Measurements from ENCODE around the gene MCM10. TPM values are rescaled to one million over a fixed set of nuclear protein-coding genes. Genes with fewer than 3 reads are reported as not detected.

MCM10 gene
- total and polyA plus RNA-seq, 9 of the 15 experiments (the other 6 are each of a cell fraction or from before 2014, with no cell fraction given) = 10.4 to 68.1 (median 48.0) TPM

GRCh38 chr10:13167568-13167967, 6.2 kb downstream of the MCM10 start:
- POLR2A ChIA-PET = no interaction called here

More at GRCh38 chr10:13167568-13167967, 6.2 kb downstream of the MCM10 start:
- Histone ChIP-seq H3K27me3 (ENCODE audit: control insufficient read depth in 2 of 2, insufficient read depth in 2 of 2, low read length in 2 of 2) (no peaks in the 10 kb centered on the region), H3K4me1 (replicated peaks in 1 of 2; ENCODE audit: control insufficient read depth in 2 of 2, insufficient read depth in 2 of 2, low read length in 2 of 2) (peaks cover 0 to 5% of the 10 kb centered on the region in 2 experiments; a peak in 3 of 5 replicates), H2AFZ (ENCODE audit: low read depth, low read length) (no peak overlapping the region), H3K79me2 (ENCODE audit: control insufficient read depth, insufficient read depth, low read length) (peaks cover 33% of the 10 kb centered on the region), H3K36me3 (ENCODE audit: control insufficient read depth, insufficient read depth, low read length) (peaks cover 89% of the 10 kb centered on the region), H3K4me3 (no peak overlapping the region), H3K9ac (ENCODE audit: insufficient read depth in 1 of 2, low read depth in 2 of 2, low read length in 2 of 2) (no peak overlapping the region), H3K27ac (ENCODE audit: extremely low read depth, low read depth, low read length) (no peak overlapping the region), H3K9me1 (ENCODE audit: control insufficient read depth, insufficient read depth, low read length) (no peaks in the 10 kb centered on the region), H4K20me1 (replicated peaks; ENCODE audit: control insufficient read depth, insufficient read depth, low read length) (no peaks in the 10 kb centered on the region), H3K9me3 (replicated peaks; ENCODE audit: control insufficient read depth, insufficient read depth, low read depth, low read length) (no peaks in the 10 kb centered on the region), H3K4me2 (ENCODE audit: insufficient read depth, low read length) (no peak overlapping the region)
- 77% methylated on average over 7 of the region's 7 CpGs for WGBS (ENCODE audit: insufficient coverage, low coverage, missing lambda C conversion rate)
- TF ChIP-seq PHB2 (IDR thresholded peaks at IDR 0.05; ENCODE audit: low read depth) (no peak), PHTF2 (CRISPR knock-in tag; IDR thresholded peaks at IDR 0.05) (no peak), RBM15 (IDR thresholded peaks at IDR 0.05; ENCODE audit: insufficient read depth, low read length) (no peak), TSC22D4 (tag; IDR thresholded peaks at IDR 0.05) (no peak), ZNF644 (tag; IDR thresholded peaks at IDR 0.05; ENCODE audit: low read depth) (no peak), HES1 (IDR thresholded peaks at IDR 0.05; ENCODE audit: low read depth) (no peak), STAT5A (IDR thresholded peaks at IDR 0.05; ENCODE audit: borderline replicate concordance, low read length) (no peak), MITF (IDR thresholded peaks at IDR 0.05) (no peak), ZNF41 (CRISPR knock-in tag; conservative IDR thresholded peaks at IDR 0.05) (no peak), ZNF408 (CRISPR knock-in tag; IDR thresholded peaks at IDR 0.05; ENCODE audit: low read depth) (no peak), POLR2G (IDR thresholded peaks at IDR 0.05; ENCODE audit: low read depth, low read length) (no peak), MECOM (CRISPR knock-in tag; IDR thresholded peaks at IDR 0.05) (no peak), GTF2F1 (IDR thresholded peaks at IDR 0.05; ENCODE audit: low read depth, low read length) (no peak), RUNX1 (IDR thresholded peaks at IDR 0.05; ENCODE audit: low read depth) (no peak), HSF4 (CRISPR knock-in tag; IDR thresholded peaks at IDR 0.05; ENCODE audit: borderline replicate concordance) (no peak), ERF (CRISPR knock-in tag; IDR thresholded peaks at IDR 0.05) (no peak), ZNF134 (CRISPR knock-in tag; conservative IDR thresholded peaks at IDR 0.05) (no peak)
- TF ChIP-seq, protein P1, sequence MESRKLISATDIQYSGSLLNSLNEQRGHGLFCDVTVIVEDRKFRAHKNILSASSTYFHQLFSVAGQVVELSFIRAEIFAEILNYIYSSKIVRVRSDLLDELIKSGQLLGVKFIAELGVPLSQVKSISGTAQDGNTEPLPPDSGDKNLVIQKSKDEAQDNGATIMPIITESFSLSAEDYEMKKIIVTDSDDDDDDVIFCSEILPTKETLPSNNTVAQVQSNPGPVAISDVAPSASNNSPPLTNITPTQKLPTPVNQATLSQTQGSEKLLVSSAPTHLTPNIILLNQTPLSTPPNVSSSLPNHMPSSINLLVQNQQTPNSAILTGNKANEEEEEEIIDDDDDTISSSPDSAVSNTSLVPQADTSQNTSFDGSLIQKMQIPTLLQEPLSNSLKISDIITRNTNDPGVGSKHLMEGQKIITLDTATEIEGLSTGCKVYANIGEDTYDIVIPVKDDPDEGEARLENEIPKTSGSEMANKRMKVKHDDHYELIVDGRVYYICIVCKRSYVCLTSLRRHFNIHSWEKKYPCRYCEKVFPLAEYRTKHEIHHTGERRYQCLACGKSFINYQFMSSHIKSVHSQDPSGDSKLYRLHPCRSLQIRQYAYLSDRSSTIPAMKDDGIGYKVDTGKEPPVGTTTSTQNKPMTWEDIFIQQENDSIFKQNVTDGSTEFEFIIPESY (CRISPR knock-in tag; IDR thresholded peaks at IDR 0.05) = no peak
- TF ChIP-seq, protein P2, sequence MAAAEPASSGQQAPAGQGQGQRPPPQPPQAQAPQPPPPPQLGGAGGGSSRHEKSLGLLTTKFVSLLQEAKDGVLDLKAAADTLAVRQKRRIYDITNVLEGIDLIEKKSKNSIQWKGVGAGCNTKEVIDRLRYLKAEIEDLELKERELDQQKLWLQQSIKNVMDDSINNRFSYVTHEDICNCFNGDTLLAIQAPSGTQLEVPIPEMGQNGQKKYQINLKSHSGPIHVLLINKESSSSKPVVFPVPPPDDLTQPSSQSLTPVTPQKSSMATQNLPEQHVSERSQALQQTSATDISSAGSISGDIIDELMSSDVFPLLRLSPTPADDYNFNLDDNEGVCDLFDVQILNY (CRISPR knock-in tag; IDR thresholded peaks at IDR 0.05) = no peak
- BruUV-seq (replicated peaks) = no TSS peak
- DNase-seq (ENCODE audit: extremely low read depth in 1 of 4, low spot score in 3 of 4) (no peak), ATAC-seq (no peak), FAIRE-seq (no peak)
- intact Hi-C loops (cut with micrococcal nuclease) (loop anchor here (10.0 kb wide), 1 partner anchor 107 kb away; no protein-coding TSS in a partner anchor), in situ Hi-C loops (cut with MboI) (no loop called here)
- CTCF ChIA-PET (ENCODE audit: low intra/inter-chr PET ratio) = no interaction called here

Data from K562 (cell line).